Stimulated activated CD8-positive, alpha-beta memory T cell treated with anti-CD3 and anti-CD28 coated beads, Interleukin-7, amount 100 ng/mL, for 24 hours (primary cell): Measurements from ENCODE around the gene CRABP2.

Experiments used
- DNase-seq: peaks from one replicate; pipeline ENCODE4 v3.0.0-alpha.2; 2020; ENCODE audit warnings: low read depth

The CRABP2 gene

DNA sequence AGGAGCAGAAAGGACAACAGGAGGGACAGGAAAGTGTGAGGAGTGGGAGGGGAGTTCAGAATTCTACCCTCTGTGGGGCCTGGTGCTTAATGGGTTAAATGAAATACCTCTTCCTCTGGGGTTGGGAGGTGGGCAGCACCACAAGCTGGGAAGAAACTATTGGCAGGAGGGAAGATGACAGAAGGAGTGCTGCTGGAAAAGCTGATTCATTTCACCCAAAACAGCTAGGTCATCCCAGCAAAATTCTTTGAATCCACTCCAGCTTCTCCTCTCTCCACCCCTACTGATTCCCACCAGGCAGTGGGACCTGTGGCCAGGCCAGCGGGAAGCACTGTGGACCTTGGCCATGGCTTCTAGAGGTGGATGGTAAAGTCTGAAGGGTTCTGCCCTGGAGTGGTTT is 50.7 kb downstream of the CRABP2 start:
- no peak for DNase-seq

GRCh38 chr1:156652992-156653355 is 52.4 kb downstream of the CRABP2 start:
- DNase-seq, result no peak

GRCh38 chr1:156652131-156652991 is 53.0 kb downstream of the CRABP2 start:
- no peak for DNase-seq
